Endothelial cell of hepatic sinusoid (primary cell): ENCODE results near the gene TRIM46.
"Not testable (repeated sequence)": the region's sequence is repeated elsewhere in the genome, so short reads cannot be mapped to it uniquely, and the experiment has no call there.

ENCODE experiments used
- in situ Hi-C: cut with HindIII; loops from 2 replicates; pipeline ENCODE4 v1.10.0; 2017; ENCODE audit warnings: low sequenced_read_pairs

Gene TRIM46

GRCh38 chr1:155184835-155185782, 11.5 kb downstream of the TRIM46 start:
- in situ Hi-C loops: loop anchor here (5.0 kb wide), 1 partner anchor 48 kb away; the partner anchor contains the start of gene SLC50A1

- in situ Hi-C loops: no loop called here
Measured at GRCh38 chr1:155185783-155186066, 12.1 kb downstream of the TRIM46 start.

- in situ Hi-C loops: no loop called here
Measured at GRCh38 chr1:155186067-155186793, 12.6 kb downstream of the TRIM46 start.

- in situ Hi-C loops: no loop called here
Measured at GRCh38 chr1:155186794-155187455, 13.3 kb downstream of the TRIM46 start.

GRCh38 chr1:155187456-155187891, 13.8 kb downstream of the TRIM46 start:
- in situ Hi-C loops: no loop called here

- in situ Hi-C loops: no loop called here
Measured at GRCh38 chr1:155188268-155188667, 14.6 kb downstream of the TRIM46 start.

- in situ Hi-C loops: not testable (repeated sequence)
Measured at GRCh38 chr1:155189926-155190325, 16.3 kb downstream of the TRIM46 start.

- in situ Hi-C loops: no loop called here
Measured at GRCh38 chr1:155191904-155192303, 18.3 kb downstream of the TRIM46 start.

- in situ Hi-C loops: no loop called here
Measured at GRCh38 chr1:155192346-155193274, 19.0 kb downstream of the TRIM46 start.

GRCh38 chr1:155193275-155193990, 19.8 kb downstream of the TRIM46 start:
- in situ Hi-C loops: no loop called here

GRCh38 chr1:155193991-155194240, 20.3 kb downstream of the TRIM46 start:
- in situ Hi-C loops: not testable (repeated sequence)

GRCh38 chr1:155195201-155196102, 21.8 kb downstream of the TRIM46 start:
- in situ Hi-C loops: no loop called here

GRCh38 chr1:155196103-155196892, 22.6 kb downstream of the TRIM46 start:
- in situ Hi-C loops: no loop called here

GRCh38 chr1:155196893-155197638, 23.4 kb downstream of the TRIM46 start:
- in situ Hi-C loops: no loop called here

- in situ Hi-C loops: no loop called here
Measured at GRCh38 chr1:155197901-155198546, 24.4 kb downstream of the TRIM46 start.

- in situ Hi-C loops: no loop called here
Measured at GRCh38 chr1:155198547-155198906, 24.9 kb downstream of the TRIM46 start.

GRCh38 chr1:155199792-155200191, 26.1 kb downstream of the TRIM46 start:
- in situ Hi-C loops: no loop called here
